NOMO-1 treated with DMSO at 0.1 percent for 48 hours (cell line): ENCODE data around the gene LGALSL.

ENCODE experiments used
- DNase-seq: peaks from one replicate; lab custom pipeline; 2025; ENCODE audit not compliant: unreplicated experiment; lab: John Stamatoyannopoulos, UW

The LGALSL gene

GRCh38 chr2:64453770-64454385 is at the start of gene LGALSL:
Gene LGALSL, plus strand, starts transcription at chr2:64454162. Its CDS starts 384 bp downstream, at chr2:64454546.
- DNase-seq, result peak; percentile 30

GRCh38 chr2:64404743-64405142 is 49.2 kb upstream of the LGALSL start:
- no peak for DNase-seq

GRCh38 chr2:64405581-64406406 is 48.2 kb upstream of the LGALSL start:
- no peak for DNase-seq

GRCh38 chr2:64406407-64406774 is 47.6 kb upstream of the LGALSL start:
- no peak for DNase-seq

- DNase-seq, result no peak
Measured at GRCh38 chr2:64408031-64408430, 45.9 kb upstream of the LGALSL start.

- no peak for DNase-seq
Measured at GRCh38 chr2:64410671-64411070, 43.3 kb upstream of the LGALSL start.

- no peak for DNase-seq
Measured at GRCh38 chr2:64412671-64413070, 41.3 kb upstream of the LGALSL start.

GRCh38 chr2:64414736-64415435 is 39.1 kb upstream of the LGALSL start:
- DNase-seq, result peak; percentile 5

GRCh38 chr2:64417624-64418023 is 36.3 kb upstream of the LGALSL start:
- DNase-seq, result no peak

GRCh38 chr2:64419596-64420165 is 34.3 kb upstream of the LGALSL start:
- no peak for DNase-seq

- DNase-seq, result no peak
Measured at GRCh38 chr2:64420677-64421076, 33.3 kb upstream of the LGALSL start.

- no peak for DNase-seq
Measured at GRCh38 chr2:64421201-64421600, 32.8 kb upstream of the LGALSL start.

GRCh38 chr2:64422466-64422865 is 31.5 kb upstream of the LGALSL start:
- peak; percentile 16 for DNase-seq

GRCh38 chr2:64423303-64423702 is 30.7 kb upstream of the LGALSL start:
- no peak for DNase-seq

GRCh38 chr2:64424416-64424987 is 29.5 kb upstream of the LGALSL start:
- no peak for DNase-seq

GRCh38 chr2:64426183-64426952 is 27.6 kb upstream of the LGALSL start:
- DNase-seq, result no peak

- DNase-seq, result no peak
Measured at GRCh38 chr2:64434039-64434657, 19.8 kb upstream of the LGALSL start.

GRCh38 chr2:64437883-64438282 is 16.1 kb upstream of the LGALSL start:
- DNase-seq, result no peak

GRCh38 chr2:64439194-64439593 is 14.8 kb upstream of the LGALSL start:
- DNase-seq, result no peak

- no peak for DNase-seq
Measured at GRCh38 chr2:64440843-64441242, 13.1 kb upstream of the LGALSL start.
